Body of pancreas (tissue), 4 donors: ENCODE results near the gene ZNF443.

Experiments used
- CTCF ChIP-seq, 7 experiments: fragments of 450-650 bp in 4 of 7; fragments of 200-600 bp in 3 of 7; sonication (generic) in 3 of 7; IDR thresholded peaks; one replicate each; pipeline ENCODE4 v1.5.1; 2016 to 2019; ENCODE audit warnings: antibody characterized with exemption in 7 of 7
- POLR2A ChIP-seq, 3 donors: fragments of 450-650 bp; IDR thresholded peaks; one replicate each; pipeline ENCODE4 v1.6.1; 2016; ENCODE audit warnings: antibody characterized with exemption in 3 of 3, mild to moderate bottlenecking in 2 of 3

GRCh38 chr19:12481781-12482508 lies 41.1 kb upstream of the ZNF443 start:
- TF ChIP-seq CTCF (IDR thresholded peaks at IDR 0.05) (no peak), POLR2A (IDR thresholded peaks at IDR 0.05) (no peak)
